Keratinocyte (primary cell): ENCODE results near the gene TCHH. TPM values are rescaled to one million over a fixed set of nuclear protein-coding genes. Genes with fewer than 3 reads are reported as not detected.
A peak's percentile ranks its signal among the peaks of the same experiment; 100 is the strongest.

ENCODE experiments used
- DNase-seq: peaks from one replicate; pipeline ENCODE4 v3.0.0-alpha.2; 2011; ENCODE audit warnings: low read depth, missing footprints, low spot score
- FAIRE-seq: peaks from 2 replicates; lab custom pipeline; 2011; peaks lifted over from hg19 to GRCh38; lab: Jason Lieb, UNC
- H2AFZ ChIP-seq: 2 replicates; pipeline ENCODE4 v1.6.0; 2012; ENCODE audit warnings: low read length, control low read depth, inconsistent platforms; ENCODE audit not compliant: control insufficient read depth
- H3K27ac ChIP-seq: 2 replicates; pipeline ENCODE4 v1.5.1; 2011; ENCODE audit warnings: low read length; ENCODE audit not compliant: control insufficient read depth, insufficient read depth
- H3K27me3 ChIP-seq: 3 replicates; pipeline ENCODE4 v1.6.0; 2011; ENCODE audit warnings: low read length; ENCODE audit not compliant: control insufficient read depth, insufficient read depth; ENCODE audit errors: extremely low read depth
- H3K36me3 ChIP-seq, 2 experiments: 2 replicates in 1 of 2; 3 replicates in 1 of 2; pipeline ENCODE4 v1.5.1; 2011; ENCODE audit warnings: low read length in 2 of 2, mild to moderate bottlenecking in 1 of 2; ENCODE audit not compliant: control insufficient read depth in 2 of 2, insufficient read depth in 2 of 2; ENCODE audit errors: extremely low read depth in 1 of 2
- H3K4me1 ChIP-seq: 3 replicates; pipeline ENCODE4 v1.5.1; 2011; ENCODE audit warnings: low read length; ENCODE audit not compliant: control insufficient read depth, insufficient read depth; ENCODE audit errors: extremely low read depth
- H3K4me2 ChIP-seq: 3 replicates; pipeline ENCODE4 v1.6.0; 2011; ENCODE audit warnings: low read depth, low read length; ENCODE audit not compliant: control insufficient read depth, insufficient read depth; ENCODE audit errors: extremely low read depth
- H3K4me3 ChIP-seq, 3 experiments: fragments of 200-600 bp in 1 of 3; sonication (generic) in 1 of 3; 2 replicates in 2 of 3; 3 replicates in 1 of 3; pipeline ENCODE4 v1.5.1; 2011 to 2016; ENCODE audit warnings: low read length in 3 of 3, mild to moderate bottlenecking in 3 of 3, control low read depth in 2 of 3, inconsistent platforms in 1 of 3, low read depth in 1 of 3, mixed read lengths in 1 of 3, mixed run types in 1 of 3, moderate library complexity in 1 of 3; ENCODE audit not compliant: control insufficient read depth in 2 of 3, insufficient read depth in 2 of 3; ENCODE audit errors: extremely low read depth in 1 of 3
- H3K79me2 ChIP-seq: 2 replicates; pipeline ENCODE4 v1.6.0; 2012; ENCODE audit warnings: low read length; ENCODE audit not compliant: control insufficient read depth, insufficient read depth
- H3K9ac ChIP-seq: 3 replicates; pipeline ENCODE4 v1.6.0; 2011; ENCODE audit warnings: low read length; ENCODE audit not compliant: control insufficient read depth, insufficient read depth; ENCODE audit errors: extremely low read depth
- H3K9me1 ChIP-seq: 3 replicates; pipeline ENCODE4 v1.6.0; 2011; ENCODE audit warnings: low read length; ENCODE audit not compliant: control insufficient read depth, insufficient read depth; ENCODE audit errors: extremely low read depth
- H3K9me3 ChIP-seq: 2 replicates; pipeline ENCODE4 v1.5.1; 2012; ENCODE audit warnings: low read depth, low read length; ENCODE audit not compliant: control insufficient read depth
- H4K20me1 ChIP-seq: 3 replicates; pipeline ENCODE4 v1.6.0; 2011; ENCODE audit warnings: low read length; ENCODE audit not compliant: control insufficient read depth, insufficient read depth; ENCODE audit errors: extremely low read depth
- CTCF ChIP-seq, 3 experiments: IDR thresholded peaks in 1 of 3; conservative IDR thresholded peaks in 1 of 3; optimal IDR thresholded peaks in 1 of 3; 2 replicates in 2 of 3; 3 replicates in 1 of 3; pipeline versions ENCODE3 to v1.5.1; 2011; ENCODE audit warnings: low read length in 3 of 3, mild to moderate bottlenecking in 3 of 3, moderate library complexity in 2 of 3, control low read depth in 1 of 3, inconsistent platforms in 1 of 3; ENCODE audit not compliant: insufficient read depth in 2 of 3; ENCODE audit errors: extremely low read depth in 1 of 3
- EZH2 ChIP-seq: IDR thresholded peaks from one replicate; pipeline ENCODE4 v1.6.1; 2012; ENCODE audit warnings: inconsistent platforms, mild to moderate bottlenecking, low read length, moderate library complexity
- dilution Hi-C: fragments of 300-500 bp; cut with MboI; formaldehyde crosslinking; loops from one replicate; pipeline ENCODE4 v1.7.0; 2020; ENCODE audit warnings: low sequenced_read_pairs; ENCODE audit not compliant: extremely low pct_ligation_motif_present
- polyA plus RNA-seq, 5 experiments: library from polyadenylated mRNA; depleted of rRNA in 3 of 5; stranded (reverse) in 3 of 5; stranded (forward) in 1 of 5; unstranded in 1 of 5; fragments of >200 nt; gene quantifications; 1 replicate in 1 of 5; 2 replicates in 3 of 5; 3 replicates in 1 of 5; pipeline versions ENCODE4 v1.2.1 to v1.2.3, GENCODE V29; 2011 to 2012; ENCODE audit warnings: missing spikeins in 2 of 5, low read depth in 1 of 5, low replicate concordance in 1 of 5

TCHH gene
- polyA plus RNA-seq, 1 donor (not counting 4 experiments of a cell fraction or from before 2014, with no cell fraction given): 0.25 TPM

GRCh38 chr1:152109998-152110294, 5.3 kb downstream of the TCHH start:
- H3K4me2 ChIP-seq: peak overlapping the region; percentile 96
- no peaks in the 10 kb centered on the region for H3K9me1 ChIP-seq
- FAIRE-seq (no peak), DNase-seq (no peak)
- no peak overlapping the region for H3K27ac ChIP-seq
- no peak for TF ChIP-seq CTCF (optimal IDR thresholded peaks at IDR 0.05 in 1 of 3, IDR thresholded peaks at IDR 0.05 in 1 of 3, conservative IDR thresholded peaks at IDR 0.05 in 1 of 3; ENCODE audit: extremely low read depth in 1 of 3, insufficient read depth in 2 of 3, low read length in 3 of 3)
- TF ChIP-seq EZH2: peak; percentile 35
- H3K9me3 ChIP-seq: no peaks in the 10 kb centered on the region
- H3K4me3 ChIP-seq: peak overlapping the region; percentile 40 to 61 (median 56)
- peak overlapping the region; percentile 78 for H2AFZ ChIP-seq
- dilution Hi-C loops: no loop called here
- H3K4me1 ChIP-seq: peaks cover 13% of the 10 kb centered on the region
- H3K36me3 ChIP-seq: no peaks in the 10 kb centered on the region
- H4K20me1 ChIP-seq: no peaks in the 10 kb centered on the region
- no peak overlapping the region for H3K9ac ChIP-seq
- H3K27me3 ChIP-seq: peaks cover 39% of the 10 kb centered on the region
- H3K79me2 ChIP-seq: no peaks in the 10 kb centered on the region

GRCh38 chr1:152109231-152109997, 5.8 kb downstream of the TCHH start:
- Histone ChIP-seq H3K4me3 (peak overlapping the region; percentile 40 to 67 (median 56)), H4K20me1 (no peaks in the 10 kb centered on the region), H3K9me3 (no peaks in the 10 kb centered on the region), H3K27ac (no peak overlapping the region), H2AFZ (peak overlapping the region; percentile 78), H3K4me2 (peak overlapping the region; percentile 96), H3K4me1 (peaks cover 13% of the 10 kb centered on the region), H3K36me3 (no peaks in the 10 kb centered on the region), H3K9ac (peak overlapping the region; percentile 7), H3K27me3 (peaks cover 39% of the 10 kb centered on the region), H3K79me2 (no peaks in the 10 kb centered on the region), H3K9me1 (no peaks in the 10 kb centered on the region)
- dilution Hi-C loops: no loop called here
- no peak for TF ChIP-seq CTCF (optimal IDR thresholded peaks at IDR 0.05 in 1 of 3, IDR thresholded peaks at IDR 0.05 in 1 of 3, conservative IDR thresholded peaks at IDR 0.05 in 1 of 3; ENCODE audit: extremely low read depth in 1 of 3, insufficient read depth in 2 of 3, low read length in 3 of 3)
- no peak for TF ChIP-seq EZH2
- no peak for FAIRE-seq
- no peak for DNase-seq
